Cerebellar nuclear complex (tissue), 1 donor: ENCODE results near the gene CNTNAP2.
"Not testable (repeated sequence)": the region's sequence is repeated elsewhere in the genome, so short reads cannot be mapped to it uniquely, and the experiment has no call there.

Source experiments
- DNase-seq, 2 experiments: peaks; one replicate each; lab custom pipeline; 2025; lab: John Stamatoyannopoulos, UW

Gene CNTNAP2

GRCh38 chr7:148397056-148397455 lies 2280.5 kb downstream of the CNTNAP2 start:
- no peak for DNase-seq

- no peak for DNase-seq
Measured at GRCh38 chr7:148397551-148397950, 2280.9 kb downstream of the CNTNAP2 start.

- DNase-seq: no peak
Measured at GRCh38 chr7:148397985-148398384, 2281.4 kb downstream of the CNTNAP2 start.

GRCh38 chr7:148398844-148399365 lies 2282.3 kb downstream of the CNTNAP2 start:
- DNase-seq: no peak

- DNase-seq: no peak
Measured at GRCh38 chr7:148400101-148400500, 2283.5 kb downstream of the CNTNAP2 start.

GRCh38 chr7:148402159-148402558 lies 2285.6 kb downstream of the CNTNAP2 start:
- no peak for DNase-seq

- DNase-seq: no peak
Measured at GRCh38 chr7:148403466-148403993, 2286.9 kb downstream of the CNTNAP2 start.

GRCh38 chr7:148408307-148408706 lies 2291.7 kb downstream of the CNTNAP2 start:
- DNase-seq: no peak

- no peak for DNase-seq
Measured at GRCh38 chr7:148410905-148411304, 2294.3 kb downstream of the CNTNAP2 start.

- no peak for DNase-seq
Measured at GRCh38 chr7:148412691-148413090, 2296.1 kb downstream of the CNTNAP2 start.

GRCh38 chr7:148419856-148420832 lies 2303.5 kb downstream of the CNTNAP2 start:
- DNase-seq: no peak

GRCh38 chr7:148422030-148422429 lies 2305.4 kb downstream of the CNTNAP2 start:
- no peak for DNase-seq

- not testable (repeated sequence) for DNase-seq
Measured at GRCh38 chr7:148426393-148426792, 2309.8 kb downstream of the CNTNAP2 start.

- DNase-seq: not testable (repeated sequence)
Measured at GRCh38 chr7:148430690-148431089, 2314.1 kb downstream of the CNTNAP2 start.

- DNase-seq: no peak
Measured at GRCh38 chr7:148433521-148434180, 2317.1 kb downstream of the CNTNAP2 start.

- no peak for DNase-seq
Measured at GRCh38 chr7:148434181-148434757, 2317.7 kb downstream of the CNTNAP2 start.

- DNase-seq: no peak
Measured at GRCh38 chr7:148434887-148435286, 2318.3 kb downstream of the CNTNAP2 start.

GRCh38 chr7:148435715-148436114 lies 2319.1 kb downstream of the CNTNAP2 start:
- DNase-seq: no peak

- no peak for DNase-seq
Measured at GRCh38 chr7:148436135-148436534, 2319.5 kb downstream of the CNTNAP2 start.

- no peak for DNase-seq
Measured at GRCh38 chr7:148436571-148436970, 2320.0 kb downstream of the CNTNAP2 start.

GRCh38 chr7:148437043-148437442 lies 2320.4 kb downstream of the CNTNAP2 start:
- no peak for DNase-seq

- DNase-seq: no peak
Measured at GRCh38 chr7:148442141-148442655, 2325.6 kb downstream of the CNTNAP2 start.
